NCI-H2171 treated with DMSO at 0.1 percent for 48 hours (cell line): ENCODE measurements around the gene RASA4B.
"Not testable (repeated sequence)": the region's sequence is repeated elsewhere in the genome, so short reads cannot be mapped to it uniquely, and the experiment has no call there.

Experiments used
- DNase-seq: peaks from one replicate; lab custom pipeline; 2025; lab: John Stamatoyannopoulos, UW

RASA4B gene

GRCh38 chr7:102517550-102518147 lies at the start of gene RASA4B:
RASA4B (minus strand) TSS chr7:102517777; CDS start chr7:102517710, 67 bp downstream.
- DNase-seq: not testable (repeated sequence)

GRCh38 chr7:102550808-102551422 lies 33.3 kb upstream of the RASA4B start, which contains the start of gene SPDYE2:
SPDYE2 (plus strand) TSS chr7:102551226; CDS start chr7:102553256, 2,030 bp downstream.
- not testable (repeated sequence) for DNase-seq

GRCh38 chr7:102546353-102546752 lies 28.8 kb upstream of the RASA4B start:
- not testable (repeated sequence) for DNase-seq

- not testable (repeated sequence) for DNase-seq
Measured at GRCh38 chr7:102545288-102545687, 27.7 kb upstream of the RASA4B start.

GRCh38 chr7:102544372-102544771 lies 26.8 kb upstream of the RASA4B start:
- DNase-seq: not testable (repeated sequence)

GRCh38 chr7:102543596-102543995 lies 26.0 kb upstream of the RASA4B start, which contains the start of gene UPK3BL2:
UPK3BL2 (minus strand) TSS chr7:102543696; CDS start chr7:102543636, 60 bp downstream.
- not testable (repeated sequence) for DNase-seq

- DNase-seq: not testable (repeated sequence)
Measured at GRCh38 chr7:102542771-102543170, 25.2 kb upstream of the RASA4B start.

GRCh38 chr7:102542083-102542482 lies 24.5 kb upstream of the RASA4B start:
- DNase-seq: not testable (repeated sequence)

GRCh38 chr7:102540604-102541003 lies 23.0 kb upstream of the RASA4B start:
- not testable (repeated sequence) for DNase-seq

GRCh38 chr7:102535062-102535615 lies 17.6 kb upstream of the RASA4B start:
- not testable (repeated sequence) for DNase-seq

- DNase-seq: not testable (repeated sequence)
Measured at GRCh38 chr7:102532127-102532526, 14.6 kb upstream of the RASA4B start.

- DNase-seq: not testable (repeated sequence)
Measured at GRCh38 chr7:102531583-102531982, 14.0 kb upstream of the RASA4B start.

- DNase-seq: not testable (repeated sequence)
Measured at GRCh38 chr7:102527822-102528793, 10.5 kb upstream of the RASA4B start.

GRCh38 chr7:102527182-102527581 lies 9.6 kb upstream of the RASA4B start:
- not testable (repeated sequence) for DNase-seq

- not testable (repeated sequence) for DNase-seq
Measured at GRCh38 chr7:102524803-102525202, 7.2 kb upstream of the RASA4B start.

GRCh38 chr7:102520797-102521196 lies 3.2 kb upstream of the RASA4B start:
- DNase-seq: not testable (repeated sequence)

GRCh38 chr7:102516951-102517350 lies 626 bp downstream of the RASA4B start:
- not testable (repeated sequence) for DNase-seq

- DNase-seq: not testable (repeated sequence)
Measured at GRCh38 chr7:102515889-102516288, 1.7 kb downstream of the RASA4B start.

- DNase-seq: not testable (repeated sequence)
Measured at GRCh38 chr7:102514881-102515721, 2.5 kb downstream of the RASA4B start.

- DNase-seq: not testable (repeated sequence)
Measured at GRCh38 chr7:102512642-102513221, 4.8 kb downstream of the RASA4B start.
